Measurements from ENCODE around the gene TRMT1. TPM values are rescaled to one million over a fixed set of nuclear protein-coding genes. Genes with fewer than 3 reads are reported as not detected.

The TRMT1 gene
- total RNA-seq, 1 donor from 2014 or later: 49.9 TPM

GRCh38 chr19:13146763-13147563, 30.4 kb upstream of the TRMT1 start:
- H3K4me3 ChIP-seq (ENCODE audit: low read depth, low read length): no peak overlapping the region
- TF ChIP-seq, protein P1, sequence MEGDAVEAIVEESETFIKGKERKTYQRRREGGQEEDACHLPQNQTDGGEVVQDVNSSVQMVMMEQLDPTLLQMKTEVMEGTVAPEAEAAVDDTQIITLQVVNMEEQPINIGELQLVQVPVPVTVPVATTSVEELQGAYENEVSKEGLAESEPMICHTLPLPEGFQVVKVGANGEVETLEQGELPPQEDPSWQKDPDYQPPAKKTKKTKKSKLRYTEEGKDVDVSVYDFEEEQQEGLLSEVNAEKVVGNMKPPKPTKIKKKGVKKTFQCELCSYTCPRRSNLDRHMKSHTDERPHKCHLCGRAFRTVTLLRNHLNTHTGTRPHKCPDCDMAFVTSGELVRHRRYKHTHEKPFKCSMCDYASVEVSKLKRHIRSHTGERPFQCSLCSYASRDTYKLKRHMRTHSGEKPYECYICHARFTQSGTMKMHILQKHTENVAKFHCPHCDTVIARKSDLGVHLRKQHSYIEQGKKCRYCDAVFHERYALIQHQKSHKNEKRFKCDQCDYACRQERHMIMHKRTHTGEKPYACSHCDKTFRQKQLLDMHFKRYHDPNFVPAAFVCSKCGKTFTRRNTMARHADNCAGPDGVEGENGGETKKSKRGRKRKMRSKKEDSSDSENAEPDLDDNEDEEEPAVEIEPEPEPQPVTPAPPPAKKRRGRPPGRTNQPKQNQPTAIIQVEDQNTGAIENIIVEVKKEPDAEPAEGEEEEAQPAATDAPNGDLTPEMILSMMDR (conservative IDR thresholded peaks at IDR 0.05; ENCODE audit: low read depth, low read length): no peak
- DNase-seq (ENCODE audit: low read depth): no peak

GRCh38 chr19:13139633-13140311, 23.2 kb upstream of the TRMT1 start:
- TF ChIP-seq, protein P1 (conservative IDR thresholded peaks at IDR 0.05; ENCODE audit: low read depth, low read length): no peak
- H3K4me3 ChIP-seq (ENCODE audit: low read depth, low read length): no peak overlapping the region
- no peak for DNase-seq (ENCODE audit: low read depth)

GRCh38 chr19:13138916-13139198, 22.3 kb upstream of the TRMT1 start:
- H3K4me3 ChIP-seq (ENCODE audit: low read depth, low read length): no peak overlapping the region
- TF ChIP-seq, protein P1 (conservative IDR thresholded peaks at IDR 0.05; ENCODE audit: low read depth, low read length): no peak
- DNase-seq (ENCODE audit: low read depth): no peak

DNA sequence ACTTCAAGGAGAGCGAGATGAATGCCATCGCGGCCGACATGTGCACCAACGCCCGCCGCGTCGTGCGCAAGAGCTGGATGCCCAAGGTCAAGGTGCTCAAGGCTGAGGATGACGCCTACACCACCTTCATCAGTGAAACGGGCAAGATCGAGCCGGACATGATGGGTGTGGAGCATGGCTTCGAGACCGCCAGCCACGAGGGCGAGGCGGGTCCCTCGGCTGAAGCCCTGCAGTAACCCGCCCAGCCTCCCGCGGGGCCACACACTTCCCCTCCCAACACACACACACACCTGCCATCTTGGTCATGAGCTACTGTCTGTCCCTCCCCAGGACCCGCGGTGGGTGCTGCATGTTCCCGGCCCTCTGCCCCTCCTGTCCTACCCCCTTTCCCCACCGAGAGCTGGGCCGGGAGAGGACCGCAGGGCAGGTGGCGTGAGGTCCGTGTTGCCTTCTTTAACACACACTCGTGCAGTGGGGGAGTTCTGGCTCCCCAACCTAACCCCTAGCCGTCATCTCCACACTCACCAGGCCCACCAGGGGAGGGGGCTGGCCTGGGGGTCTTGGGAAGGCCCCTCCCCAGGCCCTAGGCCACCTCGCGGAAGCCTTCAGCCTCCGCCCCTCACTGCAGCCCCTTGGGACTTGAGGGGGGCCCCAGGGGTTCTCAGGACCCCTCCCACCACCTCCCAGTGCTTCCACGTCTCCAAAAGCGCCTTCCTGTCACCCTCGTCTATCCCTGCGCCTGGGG, 21.8 kb upstream of the TRMT1 start:
- no peak overlapping the region for H3K4me3 ChIP-seq (ENCODE audit: low read depth, low read length)
- no peak for DNase-seq (ENCODE audit: low read depth)
- TF ChIP-seq, protein P1 (conservative IDR thresholded peaks at IDR 0.05; ENCODE audit: low read depth, low read length): no peak

GRCh38 chr19:13137290-13137794, 20.8 kb upstream of the TRMT1 start:
- H3K4me3 ChIP-seq (ENCODE audit: low read depth, low read length): no peak overlapping the region
- no peak for DNase-seq (ENCODE audit: low read depth)
- TF ChIP-seq, protein P1 (conservative IDR thresholded peaks at IDR 0.05; ENCODE audit: low read depth, low read length): no peak

- DNase-seq (ENCODE audit: low read depth): no peak
- TF ChIP-seq, protein P1 (conservative IDR thresholded peaks at IDR 0.05; ENCODE audit: low read depth, low read length): no peak
- no peak overlapping the region for H3K4me3 ChIP-seq (ENCODE audit: low read depth, low read length)
These were observed 18.8 kb upstream of the TRMT1 start for GRCh38 chr19:13135068-13136062.

Measured in epithelial cell of proximal tubule (primary cell).